ENCODE measurements around the gene FAM180A.
"Not testable (repeated sequence)": the region's sequence is repeated elsewhere in the genome, so short reads cannot be mapped to it uniquely, and the experiment has no call there.

FAM180A gene

GRCh38 chr7:135693558-135693957 is 55.1 kb downstream of the FAM180A start:
- POLR2A ChIA-PET: no interaction called here
- TF ChIP-seq CTCF (IDR thresholded peaks at IDR 0.05; ENCODE audit: insufficient read depth, low read length, missing control alignments): no peak
- CTCF ChIA-PET: interaction anchor here (1.6 kb wide), 1 partner anchor 17 kb away, joined by 4 read pairs; no protein-coding TSS in a partner anchor
- DNase-seq (ENCODE audit: low read depth, low spot score): no peak
- no peak overlapping the region for H3K4me3 ChIP-seq (ENCODE audit: low read depth, low read length)

- CTCF ChIA-PET: interaction anchor here (1.2 to 1.7 kb wide), 2 partner anchors 8 to 18 kb away, joined by 4 to 6 read pairs; no protein-coding TSS in a partner anchor
- POLR2A ChIA-PET: interaction anchor here (0.7 to 1.1 kb wide), 2 partner anchors 22 to 1047 kb away, joined by 3 to 7 read pairs; no protein-coding TSS in a partner anchor
- not testable (repeated sequence) for DNase-seq (ENCODE audit: low read depth, low spot score); H3K4me3 ChIP-seq (ENCODE audit: low read depth, low read length)
Observed at GRCh38 chr7:135692606-135693005, 56.0 kb downstream of the FAM180A start.

- ChIA-PET POLR2A (interaction anchor here (1.1 kb wide), 1 partner anchor 23 kb away, joined by 3 read pairs; no protein-coding TSS in a partner anchor), CTCF (interaction anchor here (0.8 to 2.2 kb wide), 6 partner anchors 9 to 318 kb away, joined by 3 to 8 read pairs (median 4); no protein-coding TSS in a partner anchor)
- no peak for TF ChIP-seq CTCF (IDR thresholded peaks at IDR 0.05; ENCODE audit: insufficient read depth, low read length, missing control alignments)
- no peak for DNase-seq (ENCODE audit: low read depth, low spot score)
- no peak overlapping the region for H3K4me3 ChIP-seq (ENCODE audit: low read depth, low read length)
Observed at GRCh38 chr7:135692055-135692454, 56.6 kb downstream of the FAM180A start.

GRCh38 chr7:135690566-135690965 is 58.0 kb downstream of the FAM180A start:
- TF ChIP-seq CTCF (IDR thresholded peaks at IDR 0.05; ENCODE audit: insufficient read depth, low read length, missing control alignments): no peak

GRCh38 chr7:135687466-135687865 is 61.1 kb downstream of the FAM180A start:
- no peak for TF ChIP-seq CTCF (IDR thresholded peaks at IDR 0.05; ENCODE audit: insufficient read depth, low read length, missing control alignments)
- no peak for DNase-seq (ENCODE audit: low read depth, low spot score)
- ChIA-PET CTCF (interaction anchor here (0.9 to 8.6 kb wide), 3 partner anchors 15 to 113 kb away, joined by 3 to 87 read pairs (median 5); no protein-coding TSS in a partner anchor), POLR2A (no interaction called here)
- H3K4me3 ChIP-seq (ENCODE audit: low read depth, low read length): no peak overlapping the region

More at GRCh38 chr7:135690566-135690965, 58.0 kb downstream of the FAM180A start:
- ChIA-PET POLR2A (interaction anchor here (0.6 to 1.1 kb wide), 4 partner anchors 23 to 427 kb away, joined by 3 to 4 read pairs (median 3); no protein-coding TSS in a partner anchor), CTCF (interaction anchor here (0.7 to 2.2 kb wide), 3 partner anchors 18 to 29 kb away, joined by 3 to 8 read pairs (median 7); no protein-coding TSS in a partner anchor)
- DNase-seq (ENCODE audit: low read depth, low spot score): no peak
- H3K4me3 ChIP-seq (ENCODE audit: low read depth, low read length): no peak overlapping the region

GRCh38 chr7:135685306-135686084 is 63.1 kb downstream of the FAM180A start:
- no peak for DNase-seq (ENCODE audit: low read depth, low spot score)
- no peak for TF ChIP-seq CTCF (IDR thresholded peaks at IDR 0.05; ENCODE audit: insufficient read depth, low read length, missing control alignments)
- ChIA-PET CTCF (interaction anchor here (1.5 to 8.6 kb wide), 4 partner anchors 9 to 25 kb away, joined by 3 to 87 read pairs (median 4); no protein-coding TSS in a partner anchor), POLR2A (interaction anchor here (0.5 kb wide), 1 partner anchor 21 kb away, joined by 3 read pairs; no protein-coding TSS in a partner anchor)
- H3K4me3 ChIP-seq (ENCODE audit: low read depth, low read length): no peak overlapping the region
